Ovary (tissue), 9 donors: ENCODE measurements around the gene SLC48A1. TPM values are rescaled to one million over a fixed set of nuclear protein-coding genes. Genes with fewer than 3 reads are reported as not detected.
A peak's percentile ranks its signal among the peaks of the same experiment; 100 is the strongest.

Experiments used
- DNase-seq, 5 donors: peaks; one replicate each; pipeline ENCODE4 v3.0.0-alpha.2; 2019 to 2020
- H3K27ac ChIP-seq, 2 donors: fragments of 200-600 bp; one replicate each; pipeline versions ENCODE4 v1.5.1 to v1.8.0; 2019 to 2022
- H3K27me3 ChIP-seq: fragments of 200-600 bp; one replicate; pipeline ENCODE4 v1.8.0; 2022
- H3K36me3 ChIP-seq: fragments of 200-600 bp; sonication (generic); one replicate; pipeline ENCODE4 v1.5.1; 2019
- H3K4me1 ChIP-seq: one replicate; pipeline ENCODE4 v1.8.1; 2013; ENCODE audit warnings: mild to moderate bottlenecking, moderate library complexity; ENCODE audit not compliant: insufficient read depth
- H3K4me3 ChIP-seq: fragments of 200-600 bp; sonication (generic); one replicate; pipeline ENCODE4 v1.5.1; 2017
- H3K9me3 ChIP-seq, 2 donors: fragments of 200-600 bp in 1 of 2; sonication (generic) in 1 of 2; one replicate each; pipeline versions ENCODE4 v1.5.1 to v1.8.1; 2013 to 2019; ENCODE audit warnings: mild to moderate bottlenecking in 1 of 2, moderate library complexity in 1 of 2
- EP300 ChIP-seq: sonication (generic); formaldehyde crosslinking; IDR thresholded peaks from one replicate; pipeline ENCODE4 v1.6.1; 2017; ENCODE audit warnings: antibody characterized with exemption
- POLR2A ChIP-seq: fragments of 450-650 bp; IDR thresholded peaks from one replicate; pipeline ENCODE4 v1.6.1; 2017; ENCODE audit warnings: antibody characterized with exemption, mild to moderate bottlenecking, moderate library complexity
- WGBS, 3 donors: extraction: QIAGEN DNeasy Blood & Tissue Kit in 1 of 3; methylation state at CpG; one replicate each; pipeline versions ENCODE4 v1.1.5 to v1.1.7; 2013 to 2017; 5-methylcytosine and 5-hydroxymethylcytosine counted together
- intact Hi-C, 4 donors: fragments of 100-400 bp; cut with DNase I; formaldehyde crosslinking; loops; one replicate each; pipeline versions ENCODE4 v1.11.0 to v1.15.1; 2022 to 2023
- polyA plus RNA-seq, 2 donors: library from polyadenylated mRNA; stranded (reverse); fragments of 200-250 nt in 1 of 2; fragments of 350-450 nt in 1 of 2; fragmentation: Illumina TruSeq in 1 of 2; extraction: RNeasy Lipid Tissue Mini Kit (QIAGEN cat#74804) in 1 of 2; gene quantifications; one replicate each; pipeline ENCODE4 v1.2.3, GENCODE V29; 2013 to 2014
- total RNA-seq, 7 donors: library from RNA; depleted of rRNA in 2 of 7; stranded (reverse); fragments of >200 nt in 2 of 7; fragmentation: NEBNext Ultra II Directional in 3 of 7; extraction: Animal tissue kit (Norgen Biotek cat#: 25700) in 3 of 7; gene quantifications; one replicate each; pipeline versions ENCODE4 v1.1.0 to v1.2.4, GENCODE V29; 2016 to 2023
- TF ChIP-seq, protein P1 (sequence below), 3 donors: fragments of 450-650 bp in 2 of 3; fragments of 200-600 bp in 1 of 3; IDR thresholded peaks; one replicate each; pipeline versions ENCODE4 v1.5.1 to v1.8.0; 2016 to 2022; ENCODE audit warnings: antibody characterized with exemption in 3 of 3, mild to moderate bottlenecking in 1 of 3
- donor health status: DM: no; HTN: no; CAD: no; lungs with moderate emphysema.
- donor health status: DM: no; HTN: no; CAD: no.
- donor health status: Bipolar disorder and iron deficiency.
- donor health status: DM: yes; HTN: yes; CAD: no.
- donor health status: DM: no; HTN: no; CAD: no.
- donor health status: DM: yes; HTN: yes; CAD: no.

SLC48A1 gene
- total and polyA plus RNA-seq, 9 donors = 24.1 to 143 (median 68.7) TPM

DNA sequence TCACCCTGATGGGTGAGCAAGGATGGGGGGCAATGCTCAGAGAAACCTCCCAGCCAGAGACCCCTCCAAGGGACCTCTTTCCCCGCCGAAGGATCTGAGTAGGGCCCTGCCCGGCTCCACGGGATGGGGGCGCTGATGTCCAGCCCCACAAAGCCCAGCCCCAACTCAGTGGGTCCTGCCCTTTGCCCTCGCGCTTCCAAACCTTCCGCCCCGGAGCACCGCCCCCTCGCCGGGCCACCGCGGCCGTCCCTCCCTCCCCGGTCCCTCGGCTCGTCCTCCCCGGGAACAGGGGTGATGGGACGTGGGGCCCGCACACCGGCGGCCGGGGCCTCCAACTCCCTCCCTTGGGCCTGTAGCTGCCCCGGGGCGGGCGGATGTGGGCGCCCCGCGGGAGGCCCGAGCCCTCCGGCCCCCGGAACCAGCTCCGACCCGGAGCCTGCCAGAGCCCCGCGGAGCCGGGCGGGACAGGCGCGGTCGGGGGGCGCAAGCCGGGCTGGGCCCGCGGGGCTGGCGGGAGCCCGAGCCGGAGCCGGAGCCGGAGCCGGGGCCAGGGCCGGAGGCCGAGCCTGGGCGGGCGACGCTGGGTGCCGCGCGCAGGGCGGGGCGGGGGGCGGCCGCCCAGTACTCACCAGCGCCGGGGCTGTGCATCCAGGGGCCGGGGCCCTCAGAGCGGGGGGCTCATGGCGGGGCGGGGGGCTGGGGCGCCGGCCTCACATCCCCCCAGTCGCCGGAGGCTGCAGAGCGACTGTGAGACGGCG, 46.3 kb downstream of the SLC48A1 start:
- no peaks in the 10 kb centered on the region for H3K27me3 ChIP-seq

DNA sequence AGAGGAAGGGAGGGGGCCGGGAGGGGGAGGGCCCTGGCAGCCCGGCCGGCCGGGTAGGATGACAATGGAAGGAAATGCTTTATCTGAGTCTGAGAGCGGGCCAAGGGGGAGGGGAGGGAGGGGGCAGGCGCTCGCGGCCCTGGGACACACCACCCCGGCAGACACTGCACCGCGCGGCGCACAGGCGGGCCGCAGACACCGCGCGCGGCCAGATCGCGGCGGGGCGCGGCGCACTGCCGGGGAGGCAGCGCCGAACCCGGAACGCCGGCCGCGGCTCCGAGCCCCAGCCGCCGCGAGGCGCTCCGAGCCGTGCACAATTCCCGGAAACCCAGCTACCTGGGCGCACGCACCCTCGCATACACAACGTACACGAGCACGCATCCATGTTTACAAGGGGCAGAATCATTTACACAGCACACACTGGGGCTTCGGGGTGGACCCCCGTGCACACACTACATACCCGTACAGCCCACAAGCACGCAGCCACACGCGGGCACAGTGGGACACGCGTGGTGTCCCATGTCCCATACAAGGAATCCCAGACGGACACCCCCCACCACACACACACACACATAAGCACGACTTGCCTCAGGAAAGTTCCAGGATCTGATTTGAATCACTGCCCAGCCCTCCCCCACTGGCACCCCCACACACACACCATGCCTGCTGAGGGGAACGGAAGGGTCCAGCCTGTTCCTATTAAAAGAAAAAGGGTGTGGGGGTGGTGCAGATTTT, 47.0 kb downstream of the SLC48A1 start, which contains the start of gene HDAC7:
HDAC7 (minus strand) TSS at position 8 of the 735 bp plus-strand sequence. CDS start 118 bp downstream, outside the sequence.
- intact Hi-C loops = loop anchor here in 3 of 4 donors (10.0 kb wide), 2 partner anchors 105 to 735 kb away; no protein-coding TSS in a partner anchor
- TF ChIP-seq EP300 (no peak), POLR2A (peak; percentile 72)
- TF ChIP-seq, protein P1, sequence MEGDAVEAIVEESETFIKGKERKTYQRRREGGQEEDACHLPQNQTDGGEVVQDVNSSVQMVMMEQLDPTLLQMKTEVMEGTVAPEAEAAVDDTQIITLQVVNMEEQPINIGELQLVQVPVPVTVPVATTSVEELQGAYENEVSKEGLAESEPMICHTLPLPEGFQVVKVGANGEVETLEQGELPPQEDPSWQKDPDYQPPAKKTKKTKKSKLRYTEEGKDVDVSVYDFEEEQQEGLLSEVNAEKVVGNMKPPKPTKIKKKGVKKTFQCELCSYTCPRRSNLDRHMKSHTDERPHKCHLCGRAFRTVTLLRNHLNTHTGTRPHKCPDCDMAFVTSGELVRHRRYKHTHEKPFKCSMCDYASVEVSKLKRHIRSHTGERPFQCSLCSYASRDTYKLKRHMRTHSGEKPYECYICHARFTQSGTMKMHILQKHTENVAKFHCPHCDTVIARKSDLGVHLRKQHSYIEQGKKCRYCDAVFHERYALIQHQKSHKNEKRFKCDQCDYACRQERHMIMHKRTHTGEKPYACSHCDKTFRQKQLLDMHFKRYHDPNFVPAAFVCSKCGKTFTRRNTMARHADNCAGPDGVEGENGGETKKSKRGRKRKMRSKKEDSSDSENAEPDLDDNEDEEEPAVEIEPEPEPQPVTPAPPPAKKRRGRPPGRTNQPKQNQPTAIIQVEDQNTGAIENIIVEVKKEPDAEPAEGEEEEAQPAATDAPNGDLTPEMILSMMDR (IDR thresholded peaks at IDR 0.05) = peak in 1 of 3 donors; percentile 26
- DNase-seq = peak; percentile 85 to 92 (median 91)
- Histone ChIP-seq H3K27me3 (no peaks in the 10 kb centered on the region), H3K4me1 (peaks cover 33% of the 10 kb centered on the region), H3K27ac (peak within 1 kb of the TSS; percentile 93 to 96), H3K4me3 (peak within 1 kb of the TSS; percentile 81), H3K36me3 (no peaks in the 10 kb centered on the region), H3K9me3 (no peaks in the 10 kb centered on the region)
- WGBS, 3 donors = 0 to 1% (median 1%) methylated on average over 45 to 58 of the region's 58 CpGs

More for the DNA sequence above, 46.3 kb downstream of the SLC48A1 start:
- DNase-seq = peak; percentile 67 to 83 (median 77)
- peak; percentile 23 for TF ChIP-seq POLR2A
- TF ChIP-seq, protein P1 (IDR thresholded peaks at IDR 0.05) = no peak
- Histone ChIP-seq H3K4me1 (peaks cover 39% of the 10 kb centered on the region), H3K9me3 (no peaks in the 10 kb centered on the region), H3K27ac (peak overlapping the region; percentile 93 to 96), H3K4me3 (peak overlapping the region; percentile 81), H3K36me3 (no peaks in the 10 kb centered on the region)
- intact Hi-C loops = loop anchor here in 1 of 4 donors (10.0 kb wide), 1 partner anchor 735 kb away; no protein-coding TSS in a partner anchor
- 0 to 1% (median 1%) methylated on average over 30 to 77 of the region's 77 CpGs for WGBS, 3 donors

DNA sequence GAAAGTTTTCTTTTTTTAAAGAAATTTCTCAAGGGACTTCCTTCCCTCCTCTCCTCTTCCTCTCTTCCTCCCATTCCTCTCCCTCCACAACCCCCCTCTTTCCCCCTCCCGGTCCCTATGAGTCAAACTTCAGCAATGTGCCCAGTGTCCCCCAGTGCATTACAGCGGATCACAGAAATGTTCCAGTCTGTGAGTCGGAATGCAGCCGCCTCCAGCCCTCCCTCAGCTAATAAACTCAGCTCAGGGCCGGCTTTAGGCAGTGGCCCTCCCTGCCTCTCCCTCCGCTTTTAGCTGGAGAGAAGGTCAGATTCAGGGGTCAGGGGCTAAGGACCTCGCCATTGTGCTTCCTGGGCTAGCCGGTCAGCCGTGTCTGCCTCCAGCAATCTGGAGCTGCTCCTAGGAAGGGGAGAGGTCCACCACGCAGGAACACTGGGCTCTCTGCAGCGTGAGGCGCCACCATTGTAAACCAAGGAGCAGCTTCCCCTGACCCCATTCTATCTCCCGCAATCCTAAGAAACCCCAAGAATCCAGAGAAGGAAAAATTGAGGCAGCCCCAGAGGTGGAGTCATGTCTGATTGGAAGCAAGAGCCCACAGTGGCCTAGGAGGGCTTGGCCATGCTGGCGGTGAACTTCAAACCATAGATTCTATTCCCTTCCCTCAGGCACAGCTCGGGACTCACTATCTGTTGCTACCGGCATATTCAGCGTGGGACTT, 47.8 kb downstream of the SLC48A1 start:
- 18 to 26% (median 23%) methylated on average over 17 of the region's 17 CpGs for WGBS, 3 donors
- Histone ChIP-seq H3K27ac (peak overlapping the region; percentile 93 to 96), H3K4me1 (peaks cover 37% of the 10 kb centered on the region), H3K36me3 (no peaks in the 10 kb centered on the region), H3K27me3 (no peaks in the 10 kb centered on the region), H3K4me3 (peak overlapping the region; percentile 81), H3K9me3 (no peaks in the 10 kb centered on the region)
- intact Hi-C loops = loop anchor here in 2 of 4 donors (10.0 kb wide), 1 partner anchor 106 kb away; no protein-coding TSS in a partner anchor
- DNase-seq = peak; percentile 78 to 93 (median 84)
- TF ChIP-seq, protein P1 (IDR thresholded peaks at IDR 0.05) = no peak
- TF ChIP-seq POLR2A = peak; percentile 86

DNA sequence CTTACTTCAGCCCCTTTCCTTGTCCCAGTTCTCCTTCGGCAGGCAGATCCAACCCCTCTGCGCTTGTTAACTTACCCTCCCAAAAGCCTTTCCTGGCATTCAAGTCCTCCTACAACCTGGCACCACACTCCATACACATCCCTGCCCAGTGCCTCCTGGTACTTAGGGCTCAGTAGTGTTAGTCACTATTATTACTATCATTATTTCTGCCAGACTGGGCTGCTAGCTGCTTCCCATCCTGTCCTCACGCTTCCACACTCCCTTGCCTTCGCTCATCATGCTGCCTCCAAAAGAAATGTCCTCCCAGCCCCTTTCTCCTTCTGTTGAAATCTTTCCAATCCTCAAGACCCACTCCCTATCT, 48.3 kb downstream of the SLC48A1 start:
- no peak for DNase-seq
- H3K9me3 ChIP-seq = no peaks in the 10 kb centered on the region
- H3K36me3 ChIP-seq = no peaks in the 10 kb centered on the region
- TF ChIP-seq EP300 = no peak
- no peak for TF ChIP-seq POLR2A
- TF ChIP-seq, protein P1 (IDR thresholded peaks at IDR 0.05) = no peak
- no peak overlapping the region for H3K4me3 ChIP-seq
- H3K27ac ChIP-seq = peak overlapping the region; percentile 93 to 96
- WGBS, 3 donors = 71 to 82% (median 73%) methylated on average over 4 of the region's 4 CpGs
- peaks cover 36% of the 10 kb centered on the region for H3K4me1 ChIP-seq
- intact Hi-C loops = loop anchor here in 2 of 4 donors (10.0 kb wide), 1 partner anchor 107 kb away; no protein-coding TSS in a partner anchor
- H3K27me3 ChIP-seq = no peaks in the 10 kb centered on the region
